ENCODE data around the gene RPL28.

DNA sequence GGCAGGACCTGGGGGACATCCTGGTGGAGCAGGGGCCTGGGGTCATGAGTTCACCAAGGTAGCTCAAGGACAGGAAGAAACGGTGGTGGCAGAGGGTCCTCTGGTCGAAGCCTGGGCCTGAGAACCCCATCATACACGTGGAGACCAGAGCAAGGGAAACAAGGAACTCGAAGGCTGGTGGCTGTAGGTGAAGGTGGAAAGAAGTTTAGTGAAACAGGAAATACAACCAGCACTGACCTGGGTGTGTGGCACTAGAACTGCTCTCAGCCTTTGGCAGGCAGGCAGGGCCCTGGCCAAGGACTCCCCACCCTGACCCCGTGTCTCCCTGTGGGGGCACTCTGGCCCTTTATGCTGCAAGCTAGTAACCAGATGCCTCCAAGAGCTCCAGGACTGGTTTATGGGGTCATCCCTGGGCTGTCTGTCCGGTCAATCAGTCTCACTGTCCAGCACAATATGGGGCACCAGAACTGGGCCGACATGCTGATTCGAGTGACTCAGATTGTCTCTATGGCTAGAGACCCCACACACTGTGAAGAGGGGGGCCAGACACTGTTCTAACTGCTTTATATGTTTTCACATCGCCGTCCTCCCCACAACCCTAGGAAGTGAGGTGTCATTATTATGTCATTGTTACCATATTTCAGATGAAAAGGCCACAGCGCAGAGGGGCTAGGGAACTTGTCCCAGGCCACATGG, 35.0 kb upstream of the RPL28 start:
- TF ChIP-seq, protein P1, sequence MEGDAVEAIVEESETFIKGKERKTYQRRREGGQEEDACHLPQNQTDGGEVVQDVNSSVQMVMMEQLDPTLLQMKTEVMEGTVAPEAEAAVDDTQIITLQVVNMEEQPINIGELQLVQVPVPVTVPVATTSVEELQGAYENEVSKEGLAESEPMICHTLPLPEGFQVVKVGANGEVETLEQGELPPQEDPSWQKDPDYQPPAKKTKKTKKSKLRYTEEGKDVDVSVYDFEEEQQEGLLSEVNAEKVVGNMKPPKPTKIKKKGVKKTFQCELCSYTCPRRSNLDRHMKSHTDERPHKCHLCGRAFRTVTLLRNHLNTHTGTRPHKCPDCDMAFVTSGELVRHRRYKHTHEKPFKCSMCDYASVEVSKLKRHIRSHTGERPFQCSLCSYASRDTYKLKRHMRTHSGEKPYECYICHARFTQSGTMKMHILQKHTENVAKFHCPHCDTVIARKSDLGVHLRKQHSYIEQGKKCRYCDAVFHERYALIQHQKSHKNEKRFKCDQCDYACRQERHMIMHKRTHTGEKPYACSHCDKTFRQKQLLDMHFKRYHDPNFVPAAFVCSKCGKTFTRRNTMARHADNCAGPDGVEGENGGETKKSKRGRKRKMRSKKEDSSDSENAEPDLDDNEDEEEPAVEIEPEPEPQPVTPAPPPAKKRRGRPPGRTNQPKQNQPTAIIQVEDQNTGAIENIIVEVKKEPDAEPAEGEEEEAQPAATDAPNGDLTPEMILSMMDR (IDR thresholded peaks at IDR 0.05), result no peak
- no peak for TF ChIP-seq POLR2A (IDR thresholded peaks at IDR 0.05)
